Heart left ventricle (tissue), 13 donors: ENCODE data around the gene FA2H.

Experiments used
- POLR2A ChIP-seq, 2 donors: fragments of 450-650 bp; IDR thresholded peaks; one replicate each; pipeline ENCODE4 v1.6.1; 2017; ENCODE audit warnings: antibody characterized with exemption in 2 of 2, mild to moderate bottlenecking in 2 of 2, moderate library complexity in 2 of 2
- TF ChIP-seq, protein P1 (sequence below), 12 donors: fragments of 200-600 bp; sonication (generic) in 4 of 12; IDR thresholded peaks; one replicate each; pipeline versions ENCODE4 v1.5.0 to v1.8.0; 2018 to 2022; ENCODE audit warnings: antibody characterized with exemption in 12 of 12, mild to moderate bottlenecking in 5 of 12
- donor health status: ischemic (EF 13 %, LVEDD 7.1; RV severe dilation, severe dysfunction).
- donor health status: DM: no; HTN: yes; CAD: no.
- donor health status: DM: no; HTN: no; CAD: no.
- donor health status: ischemic (EF 25% LVEDD 6.9; RV normal size, moderate dysfunction).
- donor health status: ischemic (EF 25% LVEDD 5.7; RV mildly dilated, moderate dysfunction).
- donor health status: ischemic (EF 35%, LVEDD 5.7; RV mildly dilated, moderate dysfunction).
- donor health status: nonischemic (EF 11% LVEDD 7.7; RV severe dilation, severe dysfunction).
- donor health status: DM: yes; HTN: yes; CAD: no.
- donor health status: PGD.
- donor health status: ischemic (EF 29% LVEDD 5.4; RV normal size, mild dysfunction).
- donor health status: nonischemic (EF 23%, LVEDD 6.1; RV moderate dilation, normal function).

DNA sequence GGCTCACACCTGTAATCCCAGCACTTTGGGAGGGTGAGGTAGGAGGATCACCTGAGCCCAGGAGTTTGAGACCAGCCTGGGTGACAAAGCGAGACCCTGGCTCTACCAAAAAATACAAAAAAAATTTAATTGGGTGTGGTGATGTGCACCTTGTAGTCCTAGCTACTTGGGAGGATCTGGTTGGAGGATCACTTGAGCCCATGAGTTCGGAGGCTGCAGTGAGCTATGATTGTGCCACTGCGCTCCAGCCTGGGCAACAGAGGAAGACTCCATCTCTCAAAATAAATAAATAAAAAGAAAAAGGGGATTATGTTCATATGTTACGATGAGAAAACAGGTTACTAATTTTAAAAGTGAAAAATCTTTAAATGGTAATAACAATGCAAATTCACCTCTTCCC lies 75.0 kb downstream of the FA2H start:
- TF ChIP-seq, protein P1, sequence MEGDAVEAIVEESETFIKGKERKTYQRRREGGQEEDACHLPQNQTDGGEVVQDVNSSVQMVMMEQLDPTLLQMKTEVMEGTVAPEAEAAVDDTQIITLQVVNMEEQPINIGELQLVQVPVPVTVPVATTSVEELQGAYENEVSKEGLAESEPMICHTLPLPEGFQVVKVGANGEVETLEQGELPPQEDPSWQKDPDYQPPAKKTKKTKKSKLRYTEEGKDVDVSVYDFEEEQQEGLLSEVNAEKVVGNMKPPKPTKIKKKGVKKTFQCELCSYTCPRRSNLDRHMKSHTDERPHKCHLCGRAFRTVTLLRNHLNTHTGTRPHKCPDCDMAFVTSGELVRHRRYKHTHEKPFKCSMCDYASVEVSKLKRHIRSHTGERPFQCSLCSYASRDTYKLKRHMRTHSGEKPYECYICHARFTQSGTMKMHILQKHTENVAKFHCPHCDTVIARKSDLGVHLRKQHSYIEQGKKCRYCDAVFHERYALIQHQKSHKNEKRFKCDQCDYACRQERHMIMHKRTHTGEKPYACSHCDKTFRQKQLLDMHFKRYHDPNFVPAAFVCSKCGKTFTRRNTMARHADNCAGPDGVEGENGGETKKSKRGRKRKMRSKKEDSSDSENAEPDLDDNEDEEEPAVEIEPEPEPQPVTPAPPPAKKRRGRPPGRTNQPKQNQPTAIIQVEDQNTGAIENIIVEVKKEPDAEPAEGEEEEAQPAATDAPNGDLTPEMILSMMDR (IDR thresholded peaks at IDR 0.05) = no peak
- no peak for TF ChIP-seq POLR2A (IDR thresholded peaks at IDR 0.05)
